Suppressor macrophage treated with lipopolysaccharide for 1 hour (primary cell): Measurements from ENCODE around the gene PAFAH1B1.

ENCODE experiments used
- DNase-seq, 3 donors: peaks; one replicate each; pipeline ENCODE4 v3.0.0-alpha.2; 2020 to 2022

The PAFAH1B1 gene

GRCh38 chr17:2723505-2723996 is 130.1 kb downstream of the PAFAH1B1 start:
- DNase-seq: no peak

DNA sequence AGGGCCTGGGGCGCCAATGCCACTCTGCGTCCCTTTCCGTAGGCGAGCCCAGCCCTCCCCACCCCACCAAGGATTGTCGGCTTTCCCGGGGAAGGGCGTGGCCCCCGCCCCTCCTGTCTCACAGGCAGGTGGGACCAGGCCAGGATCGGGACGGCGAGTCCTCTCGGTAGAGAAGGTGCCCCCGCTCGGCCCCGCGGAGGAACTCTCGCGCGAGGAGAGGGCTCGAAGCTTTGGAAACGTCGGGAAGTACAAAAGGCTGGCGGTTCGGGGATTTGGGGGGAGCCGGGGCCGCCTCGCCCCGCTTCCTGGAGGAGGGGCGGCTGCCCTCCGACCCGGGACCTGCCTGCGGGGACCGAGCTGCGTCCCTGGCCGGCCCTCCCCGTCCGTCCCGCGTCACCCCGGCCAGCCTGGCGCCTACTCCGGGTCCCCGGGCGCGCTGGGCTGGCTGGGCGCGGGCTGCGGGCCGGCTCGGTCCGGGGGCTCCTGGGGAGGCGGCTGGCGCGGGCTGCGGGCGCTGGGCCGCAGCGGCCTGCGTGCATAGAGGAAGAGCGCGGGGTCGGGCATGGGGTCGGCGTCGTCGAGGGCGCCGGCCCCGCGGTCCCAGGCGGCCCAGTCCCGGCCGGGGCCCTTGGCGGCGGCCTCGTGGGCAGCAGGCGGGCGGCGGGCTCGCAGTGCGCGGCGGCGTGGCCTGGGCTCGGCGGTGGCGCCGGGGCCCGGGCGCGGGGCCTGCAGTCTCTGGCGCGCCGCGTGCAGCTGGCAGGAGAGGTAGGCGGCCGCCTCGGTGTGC is 130.7 kb downstream of the PAFAH1B1 start:
- peak in 2 of 3 donors; percentile 19 to 41 for DNase-seq

- DNase-seq: peak; percentile 54 to 82 (median 69)
Measured at GRCh38 chr17:2724784-2725164, 131.3 kb downstream of the PAFAH1B1 start.

GRCh38 chr17:2730764-2731353 is 137.4 kb downstream of the PAFAH1B1 start:
- no peak for DNase-seq

GRCh38 chr17:2731807-2732206 is 138.4 kb downstream of the PAFAH1B1 start:
- DNase-seq: no peak

GRCh38 chr17:2734939-2735338 is 141.5 kb downstream of the PAFAH1B1 start:
- no peak for DNase-seq
